Lung (tissue), 12 donors: ENCODE data around the gene KRT23. TPM values are rescaled to one million over a fixed set of nuclear protein-coding genes. Genes with fewer than 3 reads are reported as not detected.

Experiments used
- ATAC-seq: fragments of 200-7000 bp; cut with Tn5 transposase; one replicate; pipeline ENCODE4 v1.9.1; 2020; ENCODE audit warnings: moderate number of reproducible peaks; ENCODE audit not compliant: insufficient read depth, low FRiP score
- DNase-seq, 3 donors: peaks; one replicate each; pipeline ENCODE4 v3.0.0-alpha.2; 2013 to 2017
- H3K27ac ChIP-seq, 2 donors: one replicate each; pipeline ENCODE4 v1.5.1; 2013; ENCODE audit warnings: mild to moderate bottlenecking in 2 of 2, moderate library complexity in 2 of 2, control low read depth in 1 of 2, inconsistent platforms in 1 of 2, low read depth in 1 of 2, low read length in 1 of 2
- H3K27me3 ChIP-seq, 3 donors: one replicate each; pipeline ENCODE4 v1.5.1; 2013; ENCODE audit warnings: low read length in 2 of 3; ENCODE audit not compliant: control insufficient read depth in 3 of 3, insufficient read depth in 3 of 3
- H3K36me3 ChIP-seq, 4 donors: one replicate each; pipeline ENCODE4 v1.5.1; 2013; ENCODE audit warnings: low read length in 4 of 4, mild to moderate bottlenecking in 1 of 4, moderate library complexity in 1 of 4; ENCODE audit not compliant: control insufficient read depth in 4 of 4, insufficient read depth in 4 of 4
- H3K4me1 ChIP-seq, 5 donors: one replicate each; pipeline ENCODE4 v1.5.1; 2013; ENCODE audit warnings: low read length in 5 of 5, mild to moderate bottlenecking in 2 of 5, moderate library complexity in 1 of 5; ENCODE audit not compliant: control insufficient read depth in 5 of 5, insufficient read depth in 5 of 5
- H3K4me3 ChIP-seq: one replicate; pipeline ENCODE4 v1.5.1; 2013; ENCODE audit warnings: mild to moderate bottlenecking, control low read depth, moderate library complexity
- H3K9ac ChIP-seq, 2 donors: one replicate each; pipeline ENCODE4 v1.5.1; 2013; ENCODE audit warnings: low read length in 2 of 2, control low read depth in 1 of 2; ENCODE audit not compliant: insufficient read depth in 1 of 2
- H3K9me3 ChIP-seq, 4 donors: one replicate each; pipeline ENCODE4 v1.5.1; 2013; ENCODE audit warnings: low read length in 3 of 4, mild to moderate bottlenecking in 1 of 4, moderate library complexity in 1 of 4; ENCODE audit not compliant: control insufficient read depth in 4 of 4, insufficient read depth in 3 of 4
- CTCF ChIP-seq: IDR thresholded peaks from 2 replicates; pipeline ENCODE4 v1.5.1; 2012; ENCODE audit warnings: mild to moderate bottlenecking; ENCODE audit errors: control extremely low read depth, extremely low read depth
- WGBS, 2 donors: extraction: QIAGEN DNeasy Blood & Tissue Kit; methylation state at CpG; one replicate each; pipeline ENCODE4 v1.1.7; 2013; 5-methylcytosine and 5-hydroxymethylcytosine counted together
- polyA plus RNA-seq, 2 donors: library from polyadenylated mRNA; stranded (reverse); fragments of 200-250 nt; gene quantifications; one replicate each; pipeline ENCODE4 v1.2.1, GENCODE V29; 2013
- total RNA-seq, 2 donors: library from RNA; depleted of rRNA in 1 of 2; stranded (reverse); fragments of >200 nt in 1 of 2; gene quantifications; one replicate each; pipeline ENCODE4 v1.2.1, GENCODE V29; 2014 to 2021
- donor health status: control.
- donor health status: control.
- donor health status: Bipolar disorder and iron deficiency.
- donor health status: healthy.
- donor health status: DM: yes; HTN: yes; CAD: no.

Gene KRT23
- total and polyA plus RNA-seq, 4 donors = 1.3 to 9.4 (median 2.0) TPM

- WGBS, 2 donors = 77 to 84% methylated on average over 5 of the region's 5 CpGs
- ATAC-seq (no peak), DNase-seq (no peak)
- no peak for TF ChIP-seq CTCF
- H3K9ac ChIP-seq = no peak overlapping the region
- no peak overlapping the region for H3K4me3 ChIP-seq
- H3K36me3 ChIP-seq = no peaks in the 10 kb centered on the region
- H3K27ac ChIP-seq = no peak overlapping the region
- H3K9me3 ChIP-seq = no peaks in the 10 kb centered on the region
- peaks cover 0 to 5% (median 2%) of the 10 kb centered on the region in 3 donors for H3K27me3 ChIP-seq
- H3K4me1 ChIP-seq = peaks cover 0 to 6% (median 0%) of the 10 kb centered on the region in 5 donors
Observed at GRCh38 chr17:40900809-40901356, 36.6 kb downstream of the KRT23 start.

DNA sequence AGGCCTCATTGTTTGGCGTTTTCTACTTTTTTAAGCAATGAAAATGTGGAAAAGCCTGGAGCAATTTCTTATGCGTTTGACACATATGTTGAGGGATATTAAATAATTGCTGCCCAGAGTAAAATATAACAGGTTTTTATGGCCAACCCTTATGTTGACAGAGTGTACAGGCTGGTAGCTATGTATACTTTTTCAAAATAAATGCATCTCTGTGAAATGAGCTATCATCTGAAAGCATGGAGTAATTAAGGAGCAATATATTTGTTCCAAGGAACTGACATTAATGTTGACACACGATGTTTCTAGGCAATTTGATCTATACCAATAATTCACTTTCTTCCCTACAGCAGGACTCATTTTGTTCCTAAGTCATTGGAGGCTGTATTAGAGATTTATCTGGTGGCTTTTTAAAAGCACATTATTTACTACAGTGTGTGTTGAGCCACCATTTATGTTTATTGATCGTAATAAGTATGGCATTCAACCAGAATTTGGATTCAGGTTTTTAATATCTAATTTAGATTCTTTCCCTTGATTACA, 40.5 kb downstream of the KRT23 start:
- Histone ChIP-seq H3K4me3 (no peak overlapping the region), H3K9ac (no peak overlapping the region), H3K9me3 (no peaks in the 10 kb centered on the region), H3K4me1 (no peaks in the 10 kb centered on the region), H3K27ac (no peak overlapping the region), H3K27me3 (peaks cover 0 to 8% (median 5%) of the 10 kb centered on the region in 3 donors), H3K36me3 (no peaks in the 10 kb centered on the region)
- ATAC-seq (no peak), DNase-seq (no peak)
- 92 to 94% methylated on average over 4 of the region's 4 CpGs for WGBS, 2 donors
- TF ChIP-seq CTCF = no peak

DNA sequence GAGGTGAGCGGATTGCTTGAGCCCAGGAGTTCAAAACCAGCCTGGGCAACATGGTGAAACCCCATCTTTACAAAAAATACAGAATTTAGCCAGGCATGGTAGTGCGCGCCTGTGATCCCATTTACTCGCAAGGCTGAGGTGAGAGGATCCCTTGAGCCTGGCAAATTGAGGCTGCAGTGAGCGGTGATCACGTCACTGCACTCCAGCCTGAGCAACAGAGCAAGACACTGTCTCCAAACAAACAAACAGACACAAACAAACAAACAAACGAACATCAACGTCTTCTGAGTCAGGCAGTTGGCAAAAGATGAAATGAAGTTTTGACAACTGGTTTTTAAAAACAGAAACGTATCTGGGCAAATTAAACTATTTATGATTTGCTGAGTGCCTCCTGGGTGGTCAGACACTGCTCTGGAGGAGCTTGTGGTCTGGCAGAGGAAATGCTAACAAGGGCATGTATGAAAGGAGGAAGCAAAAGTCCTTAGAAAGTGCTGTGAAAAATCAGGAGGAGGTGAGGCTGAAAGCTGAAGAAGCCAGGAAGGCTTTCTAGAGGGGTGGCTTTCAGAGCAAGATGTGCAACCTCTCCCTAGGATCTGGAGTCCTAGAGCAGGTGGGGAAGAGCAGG, 42.2 kb downstream of the KRT23 start:
- DNase-seq (no peak), ATAC-seq (no peak)
- Histone ChIP-seq H3K4me3 (no peak overlapping the region), H3K36me3 (no peaks in the 10 kb centered on the region), H3K9ac (no peak overlapping the region), H3K9me3 (no peaks in the 10 kb centered on the region), H3K4me1 (no peaks in the 10 kb centered on the region), H3K27me3 (peaks cover 0 to 8% (median 5%) of the 10 kb centered on the region in 3 donors), H3K27ac (no peak overlapping the region)
- TF ChIP-seq CTCF = no peak
- 65 to 67% methylated on average over 9 of the region's 9 CpGs for WGBS, 2 donors
